HG02884 (cell line): ENCODE data around the gene ENTHD1.

Experiments
- ATAC-seq: cut with Tn5 transposase; IDR thresholded peaks from one replicate; pipeline ENCODE4 v1.9.1; 2021; ENCODE audit warnings: mild to moderate bottlenecking, moderate library complexity; ENCODE audit not compliant: unreplicated experiment

ENTHD1 gene, protein sequence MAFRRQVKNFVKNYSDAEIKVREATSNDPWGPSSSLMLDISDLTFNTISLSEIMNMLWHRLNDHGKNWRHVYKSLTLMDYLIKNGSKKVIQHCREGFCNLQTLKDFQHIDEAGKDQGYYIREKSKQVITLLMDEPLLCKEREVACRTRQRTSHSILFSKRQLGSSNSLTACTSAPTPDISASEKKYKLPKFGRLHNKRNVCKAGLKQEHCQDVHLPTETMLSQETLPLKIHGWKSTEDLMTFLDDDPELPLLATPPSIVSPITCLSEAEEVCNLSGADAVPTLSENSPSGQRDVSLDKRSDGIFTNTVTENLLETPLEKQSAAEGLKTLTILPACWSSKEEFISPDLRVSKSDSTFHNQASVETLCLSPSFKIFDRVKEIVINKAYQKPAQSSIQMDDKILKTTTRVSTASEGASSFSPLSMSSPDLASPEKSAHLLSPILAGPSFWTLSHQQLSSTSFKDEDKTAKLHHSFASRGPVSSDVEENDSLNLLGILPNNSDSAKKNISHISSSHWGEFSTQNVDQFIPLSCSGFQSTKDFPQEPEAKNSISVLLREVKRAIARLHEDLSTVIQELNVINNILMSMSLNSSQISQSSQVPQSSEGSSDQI

DNA sequence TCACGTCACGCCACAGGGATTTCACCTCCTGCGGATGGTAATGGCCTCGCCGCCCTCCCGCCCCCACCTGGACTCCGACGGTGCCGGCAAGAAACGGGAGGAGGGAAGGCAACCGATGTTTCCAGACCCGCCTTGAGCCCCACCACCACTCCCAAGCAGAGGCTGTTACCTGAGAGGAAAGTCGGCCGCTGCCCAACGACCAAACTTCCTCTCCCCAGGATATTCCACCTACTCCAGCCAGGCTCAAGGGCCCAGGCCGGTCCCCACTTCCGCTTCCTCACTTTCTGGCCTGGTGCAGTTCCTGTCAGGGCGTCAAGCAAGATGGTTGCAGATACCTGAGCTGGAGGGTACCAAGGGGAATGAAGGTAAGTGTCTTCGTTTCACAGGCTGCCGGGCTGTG is at the start of gene ENTHD1:
Gene ENTHD1, minus strand, starts transcription at position 235 of the 400 bp plus-strand sequence. CDS start 6,012 bp downstream, outside the sequence.
- no peak for ATAC-seq

DNA sequence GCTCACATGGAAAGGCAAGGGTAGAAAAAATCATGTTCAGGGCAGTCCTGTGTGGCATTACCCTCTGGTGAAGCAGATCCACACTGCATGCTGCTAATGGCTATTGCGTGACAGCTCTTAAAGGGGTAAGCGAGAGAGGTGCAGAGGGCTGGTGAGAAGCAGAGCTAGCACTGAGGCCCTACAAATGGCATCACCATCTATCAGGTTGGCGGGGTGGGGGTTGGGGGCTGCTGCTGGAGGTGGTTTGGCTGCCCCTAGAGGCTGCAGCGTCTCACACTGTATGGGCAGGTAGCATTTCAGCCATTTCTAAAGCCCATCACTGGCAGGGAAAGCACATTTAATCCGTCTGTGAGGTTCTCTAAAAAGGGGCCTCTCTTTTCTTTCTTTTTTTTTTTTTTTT is 49.8 kb upstream of the ENTHD1 start:
- ATAC-seq: no peak

DNA sequence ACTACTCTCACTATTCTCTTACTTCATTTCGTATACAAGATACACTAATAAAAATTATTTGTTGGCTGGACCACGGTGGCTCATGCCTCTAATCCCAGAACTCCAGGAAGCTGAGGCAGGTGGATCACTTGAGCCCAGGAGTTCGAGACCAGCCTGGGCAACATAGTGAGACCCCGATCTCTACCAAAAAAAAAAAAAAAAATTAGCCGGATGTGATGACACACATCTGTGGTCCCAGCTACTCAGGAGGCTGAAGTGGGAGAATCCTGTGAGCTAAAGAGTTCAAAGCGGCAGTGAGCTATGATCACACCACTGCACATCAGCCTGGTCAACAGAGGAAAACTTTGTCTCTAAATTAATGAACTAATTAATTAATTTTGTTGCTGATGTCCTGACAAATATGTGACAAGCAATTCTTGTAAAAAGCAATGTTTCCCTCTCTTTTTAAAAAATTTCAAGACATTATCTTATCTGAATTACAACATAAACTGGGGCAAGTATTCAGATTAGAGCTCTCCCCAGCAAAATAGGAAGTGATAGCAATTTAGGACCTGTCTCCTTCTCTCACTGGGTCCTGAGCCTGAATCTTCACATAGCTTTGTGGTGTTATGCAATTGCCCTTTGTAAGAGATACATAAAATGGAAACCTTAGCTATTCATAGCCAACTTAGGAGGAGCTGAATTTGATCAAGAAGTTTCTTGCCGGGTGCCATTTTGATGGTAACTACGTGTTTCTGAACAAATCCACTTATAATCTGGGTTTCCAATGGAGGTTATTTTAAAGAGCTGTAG is 49.1 kb upstream of the ENTHD1 start:
- ATAC-seq: no peak

DNA sequence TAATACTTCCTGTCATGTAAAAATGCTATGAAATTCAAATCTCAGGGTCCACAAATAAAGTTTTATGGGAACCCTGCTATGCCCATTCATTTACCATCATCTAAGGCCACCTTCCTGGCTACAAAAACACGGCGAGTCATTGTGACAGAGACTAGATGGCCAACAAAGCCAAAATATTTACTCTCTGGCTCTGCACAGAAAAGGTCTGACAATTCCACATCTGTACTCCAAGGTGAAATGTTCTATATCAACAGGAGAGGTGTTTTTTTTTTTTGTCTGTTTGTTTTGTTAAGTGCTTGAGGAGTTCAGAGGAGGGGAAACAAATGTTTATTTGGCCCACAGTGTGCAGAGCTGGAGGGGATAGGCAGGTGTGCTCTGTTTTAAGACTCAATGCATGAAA is 48.0 kb upstream of the ENTHD1 start:
- ATAC-seq: no peak

DNA sequence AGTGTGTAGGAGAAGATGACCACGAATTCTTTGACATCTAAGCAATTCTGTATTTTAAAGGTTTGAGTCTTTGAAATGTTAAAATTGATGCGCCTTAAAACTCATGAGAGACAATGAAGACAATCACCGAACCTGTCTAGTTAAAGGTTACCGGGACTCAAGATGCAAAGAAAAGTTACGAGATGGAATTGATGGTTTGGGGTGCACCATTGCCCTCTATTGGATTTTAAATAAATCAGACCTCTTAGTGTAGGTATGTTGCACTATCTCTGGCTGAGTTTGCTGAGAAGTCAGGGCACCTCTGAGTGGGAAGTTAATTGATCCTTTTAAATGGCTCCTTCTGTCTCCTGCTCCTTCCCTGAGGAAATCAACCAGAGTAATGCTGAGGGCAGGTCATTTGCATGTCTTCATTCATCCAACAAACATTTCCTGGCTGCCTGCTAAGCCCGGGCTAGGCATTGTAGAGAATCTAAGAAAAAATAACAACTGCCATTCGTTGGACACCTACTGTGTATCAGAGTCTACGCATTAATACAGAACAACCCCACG is 47.3 kb upstream of the ENTHD1 start:
- no peak for ATAC-seq

DNA sequence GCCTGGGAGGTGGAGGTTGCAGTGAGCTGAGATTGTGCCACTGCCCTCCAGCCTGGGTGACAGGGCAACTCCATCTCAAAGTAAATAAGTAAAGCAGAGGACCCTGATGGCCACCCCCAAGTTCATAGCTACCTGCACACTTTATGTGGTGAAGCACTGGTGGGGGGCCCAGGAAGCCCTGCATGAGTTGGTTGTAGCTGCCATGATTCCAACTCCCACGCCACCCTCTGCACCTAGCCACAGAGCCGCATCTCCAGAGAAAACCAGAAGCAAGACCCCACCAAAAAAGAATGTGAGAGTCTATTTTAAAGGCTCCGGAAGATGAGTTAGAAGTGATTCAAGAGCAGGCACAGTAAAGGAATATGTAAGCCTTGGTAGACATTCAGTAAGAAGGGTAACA is 46.3 kb upstream of the ENTHD1 start:
- ATAC-seq: no peak

DNA sequence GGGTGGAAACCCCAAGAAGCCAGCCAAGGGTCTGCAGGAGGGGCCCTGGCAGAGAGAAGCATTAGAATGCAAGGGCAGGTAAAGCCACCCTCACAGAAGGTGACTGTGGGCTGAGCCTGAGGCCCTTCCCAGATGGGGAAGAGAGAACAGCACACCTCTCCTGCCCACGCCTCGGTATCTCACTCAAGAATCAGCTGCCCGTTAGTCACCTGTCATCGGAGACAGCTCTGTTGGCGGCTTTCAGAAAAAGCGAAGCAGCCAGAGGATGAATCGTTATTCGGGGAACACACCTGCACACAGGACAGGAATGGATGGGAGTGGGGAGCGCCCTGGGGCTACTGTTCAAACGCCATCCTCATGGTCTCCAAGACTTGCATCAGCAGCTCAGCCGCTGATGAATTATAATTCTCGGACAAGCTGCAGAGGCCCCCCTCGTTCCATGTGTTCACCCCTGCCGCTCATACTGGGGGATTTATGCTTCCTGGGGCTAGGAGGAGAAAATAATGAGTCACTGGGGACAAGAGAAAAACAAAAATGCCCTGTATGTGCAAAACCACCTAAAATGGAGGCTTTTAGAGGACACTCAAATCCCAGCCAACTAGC is 45.0 kb upstream of the ENTHD1 start:
- no peak for ATAC-seq

DNA sequence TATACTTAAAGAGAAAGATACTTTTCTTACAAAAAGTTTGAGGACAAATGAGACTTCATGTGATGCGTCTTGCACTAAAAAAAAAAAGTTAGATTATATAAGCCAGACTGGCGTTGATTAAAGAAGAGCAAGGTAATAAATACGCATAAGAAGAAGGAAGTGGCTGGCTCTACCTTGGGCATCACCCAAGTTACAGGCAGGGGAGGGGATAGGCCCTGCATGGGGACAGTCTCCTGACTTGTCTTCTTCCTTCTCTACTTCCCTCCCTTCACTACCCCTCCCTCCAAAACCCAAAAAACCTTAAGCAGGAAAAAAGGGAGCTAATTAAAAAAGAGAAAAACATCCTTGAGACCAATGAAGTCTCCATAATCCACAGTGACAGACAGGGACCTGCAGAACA is 44.3 kb upstream of the ENTHD1 start:
- no peak for ATAC-seq

DNA sequence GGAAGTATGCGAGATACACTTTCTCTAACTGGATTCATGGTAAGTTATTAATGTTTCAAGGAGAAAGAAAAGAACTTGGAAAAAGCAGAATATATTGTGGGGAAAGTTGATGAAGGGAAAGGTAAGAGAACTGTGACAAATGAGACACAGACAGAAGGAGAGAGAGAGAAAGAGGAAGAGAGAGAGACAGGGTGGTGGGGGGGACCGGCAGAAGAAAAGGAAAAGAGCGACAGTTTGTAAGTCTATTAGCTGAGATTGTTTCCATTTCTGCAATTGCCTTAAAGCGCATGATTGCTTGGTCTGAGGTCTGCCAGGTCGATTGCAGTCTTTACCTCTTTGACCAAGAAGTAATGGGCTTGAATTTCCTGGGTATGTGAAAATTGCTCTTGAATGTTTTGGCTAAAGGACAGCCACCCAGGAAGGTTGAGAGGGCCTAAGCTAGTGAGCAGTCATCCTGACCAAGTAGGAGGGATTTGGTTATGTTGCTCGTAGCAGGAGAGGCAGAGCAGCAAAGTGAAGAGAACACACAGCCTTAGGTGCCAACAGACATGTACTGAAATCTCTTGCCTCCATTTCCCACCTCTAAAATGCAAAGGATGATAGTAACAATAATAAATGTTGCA is 43.1 kb upstream of the ENTHD1 start:
- ATAC-seq: no peak

DNA sequence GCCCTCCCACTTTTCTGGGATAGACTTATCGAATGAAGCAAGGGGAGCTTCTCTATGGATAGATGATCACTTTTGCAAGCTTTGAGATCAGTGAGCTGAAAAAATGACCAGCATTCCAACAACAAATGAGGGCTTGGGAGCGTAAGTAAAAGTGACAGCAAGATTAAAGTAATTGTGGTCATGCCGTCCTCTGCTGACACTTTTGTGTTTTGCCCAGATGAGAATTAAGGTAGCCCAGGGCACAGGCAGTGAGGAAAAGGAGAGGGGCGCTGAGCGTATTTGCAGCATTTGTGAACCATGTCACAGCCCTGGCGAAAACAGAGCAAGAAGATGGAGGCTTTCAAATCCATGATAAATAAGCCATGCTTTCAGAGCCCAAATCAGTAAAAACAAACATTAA is 42.1 kb upstream of the ENTHD1 start:
- no peak for ATAC-seq

DNA sequence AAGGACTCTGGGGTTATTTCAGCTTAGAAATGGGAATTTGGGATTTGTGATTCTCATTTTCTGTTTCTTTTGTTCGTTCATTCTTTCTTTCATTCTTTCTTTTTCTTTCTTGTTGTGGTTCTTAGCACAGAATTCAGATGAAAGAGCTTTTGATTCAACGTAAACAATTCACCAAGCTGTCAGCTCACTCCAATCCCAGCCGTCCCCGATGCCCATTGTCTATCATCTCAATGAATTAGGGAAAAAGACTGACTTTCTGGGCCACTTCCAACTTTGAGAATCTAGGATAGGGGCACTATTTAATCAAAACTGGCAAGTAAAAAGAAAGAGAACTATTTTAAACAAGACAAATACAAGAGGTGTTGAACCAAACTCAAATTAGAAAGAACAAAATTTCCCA is 41.6 kb upstream of the ENTHD1 start:
- ATAC-seq: no peak

DNA sequence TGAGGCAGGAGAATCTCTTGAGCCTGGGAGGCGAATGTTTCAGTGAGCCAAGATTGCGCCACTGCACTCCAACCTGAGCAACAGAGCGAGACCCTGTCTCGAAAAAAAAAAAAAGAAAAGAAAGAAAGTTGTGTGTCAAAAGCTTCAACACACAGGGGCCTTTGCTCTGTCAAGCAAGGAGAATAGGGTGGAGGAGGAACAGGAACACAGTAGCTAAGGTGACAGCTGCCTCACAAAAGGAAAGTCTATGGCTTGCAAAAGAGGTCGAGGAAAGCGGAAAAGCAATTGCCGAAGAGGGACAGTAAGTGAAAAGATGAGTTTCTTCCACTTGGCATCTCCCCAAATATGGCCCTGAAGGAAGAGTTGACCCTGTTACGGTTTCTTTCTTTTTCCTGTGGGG is 40.2 kb upstream of the ENTHD1 start:
- no peak for ATAC-seq

DNA sequence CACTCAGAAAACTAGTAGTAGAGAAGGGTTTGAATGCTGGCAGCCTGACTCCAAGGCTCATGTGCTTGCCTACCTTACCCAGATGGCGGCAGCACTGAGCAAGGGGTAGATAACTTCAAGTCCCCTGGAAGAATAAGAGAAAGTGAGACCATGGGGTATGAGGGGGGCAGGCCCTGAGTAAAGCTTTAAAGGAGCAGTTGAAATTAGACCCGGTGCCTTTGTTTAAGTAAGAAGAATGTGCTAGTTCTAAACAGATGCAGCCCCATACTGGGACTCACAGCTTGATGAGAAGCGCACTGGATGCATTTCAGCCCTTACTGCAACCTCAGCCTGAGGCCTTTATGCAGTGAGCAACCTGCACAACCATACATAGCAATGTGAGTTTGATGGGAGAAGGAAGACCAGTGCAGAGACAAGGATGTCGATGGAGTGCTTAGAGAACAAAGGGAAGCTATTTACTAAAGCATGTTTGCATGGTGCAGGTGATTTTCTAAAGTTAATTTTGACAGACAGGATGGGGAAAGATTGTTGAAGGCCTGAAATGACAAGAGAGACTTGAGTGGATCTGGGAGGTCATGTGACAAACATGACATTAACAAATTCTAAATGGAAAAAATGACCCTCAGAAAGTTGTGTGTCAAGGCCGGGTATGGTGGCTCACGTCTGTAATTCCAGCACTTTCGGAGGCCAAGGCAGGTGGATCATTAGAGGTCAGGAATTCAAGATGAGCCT is 39.5 kb upstream of the ENTHD1 start:
- no peak for ATAC-seq

DNA sequence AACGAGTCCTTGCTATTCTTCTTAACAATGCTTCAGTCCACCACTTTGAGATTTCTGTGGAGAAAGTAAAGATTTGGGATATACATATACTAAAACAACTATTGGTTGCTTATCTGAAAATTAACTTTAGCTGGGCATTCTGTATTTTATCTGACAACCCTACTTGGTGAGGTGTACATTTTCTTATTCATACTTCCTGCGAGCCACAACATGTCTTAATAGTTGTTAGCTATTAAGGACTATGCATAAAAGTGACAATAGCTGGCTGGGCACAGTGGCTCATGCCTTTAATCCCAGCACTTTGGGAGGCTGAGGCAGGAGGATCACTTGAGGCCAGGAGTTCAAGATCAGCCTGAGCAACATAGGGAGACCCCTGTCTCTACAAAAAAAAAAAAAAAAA is 38.6 kb upstream of the ENTHD1 start:
- no peak for ATAC-seq

DNA sequence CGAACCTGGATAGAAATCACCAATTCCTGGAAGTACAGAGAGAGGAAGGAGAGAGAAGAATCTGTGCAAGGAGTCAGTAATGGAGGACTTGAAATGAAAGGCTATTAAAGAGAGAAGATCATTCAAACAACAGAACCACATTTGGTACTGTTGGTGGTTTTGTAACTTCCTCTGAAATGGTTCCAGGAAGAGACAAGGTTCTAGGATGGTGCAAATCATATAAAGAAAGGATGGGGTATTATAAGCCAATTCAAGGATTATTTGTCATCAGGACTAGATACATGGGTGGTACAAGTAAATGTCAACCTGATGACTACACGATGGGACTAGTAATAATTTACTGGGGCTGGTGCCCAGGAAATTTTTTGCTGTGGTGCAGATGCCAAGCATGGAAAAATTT is 37.7 kb upstream of the ENTHD1 start:
- no peak for ATAC-seq

DNA sequence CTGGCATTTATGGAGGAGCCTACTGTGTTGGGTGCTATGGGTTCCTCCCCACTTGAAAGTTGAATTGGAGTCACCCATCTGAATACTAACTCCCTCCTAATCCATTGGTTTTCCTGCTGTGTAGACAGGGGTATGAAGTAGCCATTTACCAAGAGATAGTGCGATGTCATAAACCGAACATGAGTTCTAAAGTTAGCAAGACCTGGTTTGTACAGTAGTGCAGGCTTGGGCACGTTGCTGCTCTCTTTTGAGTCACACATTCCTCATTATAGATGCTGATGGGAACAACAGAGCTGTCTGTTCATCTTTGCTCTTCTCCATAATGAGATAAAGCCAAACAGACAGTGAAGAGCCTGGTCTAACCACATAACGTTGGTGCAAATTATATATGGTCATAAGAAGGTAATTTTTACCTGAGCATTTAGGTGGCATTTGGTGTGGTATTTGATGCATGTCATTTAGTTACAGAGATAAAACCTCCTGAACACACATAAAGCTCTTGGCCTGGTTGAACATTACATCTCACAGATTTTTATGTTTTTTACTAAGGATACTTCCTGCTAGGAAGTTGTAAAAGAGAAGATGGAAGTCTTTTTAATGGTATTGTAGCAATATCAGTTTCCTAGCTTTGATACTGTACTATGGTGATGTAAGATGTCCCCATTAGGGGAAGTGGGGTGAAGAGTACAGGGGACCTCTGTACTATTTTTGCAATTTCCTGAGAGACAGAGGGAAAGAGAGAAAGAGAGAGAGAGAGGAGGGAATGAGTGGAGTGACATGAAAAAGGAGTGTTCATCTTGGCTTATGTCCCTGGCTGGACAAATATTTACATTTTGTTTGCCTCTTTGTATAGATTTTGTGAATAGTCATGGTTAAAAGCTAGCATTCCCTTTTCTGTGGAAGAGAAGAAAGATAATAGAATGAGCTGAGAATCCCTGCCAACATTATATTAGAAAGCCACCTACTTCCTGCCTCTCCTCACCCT is 35.3 kb upstream of the ENTHD1 start:
- ATAC-seq: no peak

DNA sequence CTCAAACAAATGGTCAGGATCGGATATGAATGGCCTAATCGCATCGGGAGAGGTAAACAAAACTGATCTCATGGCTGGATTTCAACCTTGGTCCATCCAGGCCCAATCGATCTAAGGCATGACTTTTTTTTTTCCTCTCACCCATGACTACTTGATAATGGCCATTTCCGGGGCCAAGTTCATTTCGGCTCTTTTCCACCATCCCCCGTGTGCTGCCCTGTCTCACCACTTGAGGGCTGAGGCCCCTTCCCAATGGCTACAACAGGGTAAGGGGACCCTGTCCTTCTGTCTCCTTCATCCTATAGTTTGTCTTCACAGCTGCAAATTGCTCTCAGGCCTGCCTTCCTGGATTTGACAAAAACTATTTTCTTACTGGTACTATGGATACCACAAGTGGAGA is 34.0 kb upstream of the ENTHD1 start:
- ATAC-seq: no peak

DNA sequence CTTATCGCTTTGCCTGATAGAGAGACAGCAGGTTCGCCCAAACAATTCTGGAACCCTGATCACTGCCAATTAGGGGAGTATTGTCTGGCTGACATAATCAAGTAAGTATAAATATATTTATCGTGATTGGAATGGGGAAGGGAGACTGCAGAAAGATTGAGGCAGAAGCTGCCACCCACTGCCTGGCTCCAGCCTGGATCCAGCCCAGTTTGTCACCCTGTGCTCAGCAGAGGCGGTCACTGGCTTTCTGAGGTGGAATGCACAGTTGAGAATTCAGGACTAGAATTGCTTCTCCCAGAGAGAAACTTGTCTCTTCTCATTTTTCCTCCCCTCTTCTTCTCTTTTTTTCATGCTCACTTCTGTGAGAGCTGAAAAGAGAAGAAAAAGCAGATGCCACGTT is 33.2 kb upstream of the ENTHD1 start:
- ATAC-seq: no peak
